Panc1 (cell line): ENCODE measurements around the gene RANBP6. TPM values are rescaled to one million over a fixed set of nuclear protein-coding genes. Genes with fewer than 3 reads are reported as not detected.
A peak's percentile ranks its signal among the peaks of the same experiment; 100 is the strongest.

Source experiments
- ATAC-seq: fragments of 200-7000 bp; cut with Tn5 transposase; 2 replicates; pipeline ENCODE4 v1.9.1; 2020; ENCODE audit warnings: mild to moderate bottlenecking, moderate library complexity
- BruUV-seq: library from RNA; stranded (reverse); fragments of 400-500 nt; replicated peaks from 2 replicates; lab custom pipeline; 2021; lab: Mats Ljungman, UMichigan
- CTCF ChIA-PET: fragments of 300-600 bp; sonication (Branson Sonifier 250); formaldehyde crosslinking; loops from one replicate; lab custom pipeline; 2022; ENCODE audit warnings: antibody characterized with exemption; lab: Charles Lee
- POLR2A ChIA-PET: fragments of 300-600 bp; sonication (Branson Sonifier 250); formaldehyde crosslinking; loops from one replicate; lab custom pipeline; 2022; ENCODE audit warnings: antibody characterized with exemption; lab: Charles Lee
- DNase-seq: peaks from one replicate; pipeline ENCODE4 v3.0.0-alpha.2; 2010; ENCODE audit warnings: low read depth, low spot score
- H3K27ac ChIP-seq: 2 replicates; pipeline ENCODE4 v1.5.1; 2011; ENCODE audit warnings: mild to moderate bottlenecking, low read length, inconsistent platforms
- H3K27me3 ChIP-seq: fragments of 200-500 bp; sonication (Bioruptor generic); 2 replicates; pipeline ENCODE4 v1.6.0; 2014; ENCODE audit warnings: low read length, inconsistent platforms; ENCODE audit not compliant: control insufficient read depth, insufficient read depth
- H3K36me3 ChIP-seq: fragments of 200-500 bp; sonication (Bioruptor generic); 2 replicates; pipeline ENCODE4 v1.5.1; 2014; ENCODE audit warnings: inconsistent platforms, mild to moderate bottlenecking, low read length, moderate library complexity; ENCODE audit not compliant: control insufficient read depth, insufficient read depth
- H3K4me1 ChIP-seq: 2 replicates; pipeline ENCODE4 v1.5.1; 2011; ENCODE audit warnings: inconsistent platforms, mild to moderate bottlenecking, low read length, moderate library complexity; ENCODE audit not compliant: control insufficient read depth, insufficient read depth
- H3K4me3 ChIP-seq, 2 experiments: 2 replicates each; pipeline ENCODE4 v1.5.1; 2011 to 2012; ENCODE audit warnings: low read depth in 2 of 2, low read length in 2 of 2, mild to moderate bottlenecking in 2 of 2, inconsistent platforms in 1 of 2, moderate library complexity in 1 of 2
- H3K9me3 ChIP-seq: fragments of 200-500 bp; sonication (Bioruptor generic); 2 replicates; pipeline ENCODE4 v1.5.1; 2014; ENCODE audit warnings: low read depth, mild to moderate bottlenecking, inconsistent platforms, low read length, moderate library complexity; ENCODE audit not compliant: control insufficient read depth, insufficient read depth
- POLR2AphosphoS5 ChIP-seq: IDR thresholded peaks from 2 replicates; pipeline ENCODE4 v1.6.1; 2012; ENCODE audit warnings: mild to moderate bottlenecking, low read depth, low read length, moderate library complexity
- SIN3A ChIP-seq: IDR thresholded peaks from 2 replicates; pipeline ENCODE4 v1.6.1; 2012; ENCODE audit warnings: low read depth, mild to moderate bottlenecking, low read length, moderate library complexity, borderline replicate concordance; ENCODE audit not compliant: insufficient read depth
- TCF7L2 ChIP-seq: IDR thresholded peaks from 2 replicates; pipeline ENCODE4 v1.6.1; 2011; ENCODE audit warnings: mild to moderate bottlenecking, low read depth, low read length, inconsistent platforms
- in situ Hi-C: cut with HindIII; loops from 2 replicates; pipeline ENCODE4 v1.10.0; 2016; ENCODE audit warnings: low sequenced_read_pairs, low pct_unique_long_range_greater_than_20kb
- intact Hi-C: fragments of 100-400 bp; cut with micrococcal nuclease; formaldehyde crosslinking; loops from one replicate; pipeline ENCODE4 v1.10.0; 2022; ENCODE audit not compliant: unreplicated experiment
- total RNA-seq: library from RNA; stranded (reverse); gene quantifications from one replicate; pipeline ENCODE4 v1.2.1, GENCODE V29; 2021; ENCODE audit not compliant: unreplicated experiment
- TF ChIP-seq, protein P1 (sequence below), 2 experiments: IDR thresholded peaks; 2 replicates each; pipeline ENCODE4 v1.6.1; 2011 to 2012; ENCODE audit warnings: low read depth in 2 of 2, control low read depth in 1 of 2, low read length in 1 of 2, mild to moderate bottlenecking in 1 of 2, moderate library complexity in 1 of 2; ENCODE audit not compliant: insufficient read depth in 1 of 2
- TF ChIP-seq, protein P2 (sequence below): fragments of 450-650 bp; IDR thresholded peaks from 2 replicates; pipeline ENCODE4 v1.5.1; 2017; ENCODE audit warnings: mild to moderate bottlenecking

RANBP6 gene
- total RNA-seq, 1 experiment from 2014 or later: 3.9 TPM

DNA sequence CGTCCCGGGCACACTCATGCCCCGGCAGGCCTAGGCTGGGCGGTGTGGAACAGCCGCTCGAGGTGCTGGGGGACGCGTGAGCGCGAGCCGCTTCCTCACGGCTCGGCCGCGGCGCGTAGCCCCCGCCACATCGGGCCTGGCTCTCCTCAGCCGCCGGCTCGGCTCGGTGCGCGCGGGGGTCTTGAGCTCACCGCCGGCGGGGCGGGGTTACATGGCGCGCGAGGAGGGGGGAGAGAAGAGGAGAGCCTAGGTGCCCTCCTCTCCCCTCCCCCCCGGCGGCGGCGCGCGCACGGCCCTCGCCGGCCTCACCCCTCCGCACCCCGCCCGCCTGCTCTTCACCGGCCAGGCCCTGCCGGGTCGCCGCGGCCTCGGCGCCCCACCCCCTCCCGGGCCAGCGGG, 7.7 kb downstream of the RANBP6 start:
- Histone ChIP-seq H3K4me1 (no peaks in the 10 kb centered on the region), H3K9me3 (no peaks in the 10 kb centered on the region), H3K36me3 (no peaks in the 10 kb centered on the region), H3K4me3 (peak overlapping the region; percentile 61 to 66), H3K27me3 (no peaks in the 10 kb centered on the region), H3K27ac (no peak overlapping the region; the same call in 1 of the 2 replicates)
- intact Hi-C loops (no loop called here), in situ Hi-C loops (no loop called here)
- ChIA-PET CTCF (no interaction called here), POLR2A (no interaction called here)
- ATAC-seq: peak; percentile 82
- TF ChIP-seq SIN3A (no peak), POLR2AphosphoS5 (no peak), TCF7L2 (no peak)
- TF ChIP-seq, protein P1, sequence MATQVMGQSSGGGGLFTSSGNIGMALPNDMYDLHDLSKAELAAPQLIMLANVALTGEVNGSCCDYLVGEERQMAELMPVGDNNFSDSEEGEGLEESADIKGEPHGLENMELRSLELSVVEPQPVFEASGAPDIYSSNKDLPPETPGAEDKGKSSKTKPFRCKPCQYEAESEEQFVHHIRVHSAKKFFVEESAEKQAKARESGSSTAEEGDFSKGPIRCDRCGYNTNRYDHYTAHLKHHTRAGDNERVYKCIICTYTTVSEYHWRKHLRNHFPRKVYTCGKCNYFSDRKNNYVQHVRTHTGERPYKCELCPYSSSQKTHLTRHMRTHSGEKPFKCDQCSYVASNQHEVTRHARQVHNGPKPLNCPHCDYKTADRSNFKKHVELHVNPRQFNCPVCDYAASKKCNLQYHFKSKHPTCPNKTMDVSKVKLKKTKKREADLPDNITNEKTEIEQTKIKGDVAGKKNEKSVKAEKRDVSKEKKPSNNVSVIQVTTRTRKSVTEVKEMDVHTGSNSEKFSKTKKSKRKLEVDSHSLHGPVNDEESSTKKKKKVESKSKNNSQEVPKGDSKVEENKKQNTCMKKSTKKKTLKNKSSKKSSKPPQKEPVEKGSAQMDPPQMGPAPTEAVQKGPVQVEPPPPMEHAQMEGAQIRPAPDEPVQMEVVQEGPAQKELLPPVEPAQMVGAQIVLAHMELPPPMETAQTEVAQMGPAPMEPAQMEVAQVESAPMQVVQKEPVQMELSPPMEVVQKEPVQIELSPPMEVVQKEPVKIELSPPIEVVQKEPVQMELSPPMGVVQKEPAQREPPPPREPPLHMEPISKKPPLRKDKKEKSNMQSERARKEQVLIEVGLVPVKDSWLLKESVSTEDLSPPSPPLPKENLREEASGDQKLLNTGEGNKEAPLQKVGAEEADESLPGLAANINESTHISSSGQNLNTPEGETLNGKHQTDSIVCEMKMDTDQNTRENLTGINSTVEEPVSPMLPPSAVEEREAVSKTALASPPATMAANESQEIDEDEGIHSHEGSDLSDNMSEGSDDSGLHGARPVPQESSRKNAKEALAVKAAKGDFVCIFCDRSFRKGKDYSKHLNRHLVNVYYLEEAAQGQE (IDR thresholded peaks at IDR 0.05; ENCODE audit: insufficient read depth in 1 of 2, low read depth in 2 of 2, low read length in 1 of 2): no peak
- TF ChIP-seq, protein P2, sequence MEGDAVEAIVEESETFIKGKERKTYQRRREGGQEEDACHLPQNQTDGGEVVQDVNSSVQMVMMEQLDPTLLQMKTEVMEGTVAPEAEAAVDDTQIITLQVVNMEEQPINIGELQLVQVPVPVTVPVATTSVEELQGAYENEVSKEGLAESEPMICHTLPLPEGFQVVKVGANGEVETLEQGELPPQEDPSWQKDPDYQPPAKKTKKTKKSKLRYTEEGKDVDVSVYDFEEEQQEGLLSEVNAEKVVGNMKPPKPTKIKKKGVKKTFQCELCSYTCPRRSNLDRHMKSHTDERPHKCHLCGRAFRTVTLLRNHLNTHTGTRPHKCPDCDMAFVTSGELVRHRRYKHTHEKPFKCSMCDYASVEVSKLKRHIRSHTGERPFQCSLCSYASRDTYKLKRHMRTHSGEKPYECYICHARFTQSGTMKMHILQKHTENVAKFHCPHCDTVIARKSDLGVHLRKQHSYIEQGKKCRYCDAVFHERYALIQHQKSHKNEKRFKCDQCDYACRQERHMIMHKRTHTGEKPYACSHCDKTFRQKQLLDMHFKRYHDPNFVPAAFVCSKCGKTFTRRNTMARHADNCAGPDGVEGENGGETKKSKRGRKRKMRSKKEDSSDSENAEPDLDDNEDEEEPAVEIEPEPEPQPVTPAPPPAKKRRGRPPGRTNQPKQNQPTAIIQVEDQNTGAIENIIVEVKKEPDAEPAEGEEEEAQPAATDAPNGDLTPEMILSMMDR: no peak
- no TSS peak for BruUV-seq
- no peak for DNase-seq

GRCh38 chr9:6007058-6007769, 8.2 kb downstream of the RANBP6 start:
- H3K9me3 ChIP-seq: no peaks in the 10 kb centered on the region
- ChIA-PET CTCF (no interaction called here), POLR2A (no interaction called here)
- H3K36me3 ChIP-seq: no peaks in the 10 kb centered on the region
- no peak overlapping the region; the same call in 1 of the 2 replicates for H3K27ac ChIP-seq
- intact Hi-C loops (no loop called here), in situ Hi-C loops (no loop called here)
- no peaks in the 10 kb centered on the region for H3K27me3 ChIP-seq
- peak overlapping the region; percentile 61 to 66 for H3K4me3 ChIP-seq
- ATAC-seq (peak; percentile 91), DNase-seq (no peak)
- no TSS peak for BruUV-seq
- TF ChIP-seq SIN3A: no peak
- no peak for TF ChIP-seq POLR2AphosphoS5
- no peak for TF ChIP-seq TCF7L2
- TF ChIP-seq, protein P1 (IDR thresholded peaks at IDR 0.05; ENCODE audit: insufficient read depth in 1 of 2, low read depth in 2 of 2, low read length in 1 of 2): no peak
- TF ChIP-seq, protein P2: no peak
- H3K4me1 ChIP-seq: no peaks in the 10 kb centered on the region
